AG04449 (cell line): ENCODE results near the gene IRF8.

Experiments used
- CTCF ChIA-PET: fragments of 350-600 bp; formaldehyde crosslinking; extraction: SDS; loops from one replicate; lab custom pipeline; 2021; ENCODE audit warnings: antibody characterized with exemption; lab: Yijun Ruan, JAX
- POLR2A ChIA-PET: fragments of 400-600, 350-600 bp; formaldehyde crosslinking; extraction: SDS; loops from one replicate; lab custom pipeline; 2020; ENCODE audit warnings: antibody characterized with exemption, inconsistent platforms; lab: Yijun Ruan, JAX
- DNase-seq: peaks from one replicate; pipeline ENCODE4 v3.0.0-alpha.2; 2010; ENCODE audit warnings: low read depth, low spot score
- H3K4me3 ChIP-seq: 2 replicates; pipeline ENCODE4 v1.5.1; 2011; ENCODE audit warnings: low read depth, mild to moderate bottlenecking, control low read depth, low read length
- CTCF ChIP-seq: IDR thresholded peaks from one replicate; pipeline ENCODE4 v1.5.1; 2011; ENCODE audit warnings: mild to moderate bottlenecking, moderate library complexity, low read length, control low read depth, inconsistent platforms; ENCODE audit not compliant: insufficient read depth; ENCODE audit errors: missing control alignments

The IRF8 gene

GRCh38 chr16:85880861-85881260 lies 18.1 kb upstream of the IRF8 start:
- DNase-seq = no peak
- TF ChIP-seq CTCF = no peak
- CTCF ChIA-PET = no interaction called here

GRCh38 chr16:85881436-85881835 lies 17.5 kb upstream of the IRF8 start:
- TF ChIP-seq CTCF = no peak
- no peak overlapping the region for H3K4me3 ChIP-seq
- ChIA-PET CTCF (no interaction called here), POLR2A (no interaction called here)
- no peak for DNase-seq

More at GRCh38 chr16:85880861-85881260, 18.1 kb upstream of the IRF8 start:
- POLR2A ChIA-PET = no interaction called here
- H3K4me3 ChIP-seq = no peak overlapping the region

GRCh38 chr16:85882181-85882810 lies 16.7 kb upstream of the IRF8 start:
- DNase-seq = no peak
- CTCF ChIA-PET = no interaction called here
- POLR2A ChIA-PET = no interaction called here
- no peak for TF ChIP-seq CTCF
- no peak overlapping the region for H3K4me3 ChIP-seq

GRCh38 chr16:85883813-85884212 lies 15.1 kb upstream of the IRF8 start:
- no peak for DNase-seq
- H3K4me3 ChIP-seq = no peak overlapping the region
- TF ChIP-seq CTCF = no peak
- CTCF ChIA-PET = no interaction called here
- POLR2A ChIA-PET = no interaction called here

- ChIA-PET POLR2A (no interaction called here), CTCF (no interaction called here)
- no peak overlapping the region for H3K4me3 ChIP-seq
- no peak for DNase-seq
- no peak for TF ChIP-seq CTCF
Measured at GRCh38 chr16:85884808-85885463, 14.0 kb upstream of the IRF8 start.

- ChIA-PET POLR2A (no interaction called here), CTCF (no interaction called here)
- TF ChIP-seq CTCF = no peak
- no peak for DNase-seq
- no peak overlapping the region for H3K4me3 ChIP-seq
Measured at GRCh38 chr16:85885537-85885936, 13.4 kb upstream of the IRF8 start.
